Large intestine (tissue), 3 donors: ENCODE results near the gene LRRC8E. TPM values are rescaled to one million over a fixed set of nuclear protein-coding genes. Genes with fewer than 3 reads are reported as not detected.
"Not testable (repeated sequence)": the region's sequence is repeated elsewhere in the genome, so short reads cannot be mapped to it uniquely, and the experiment has no call there.

Experiments used
- DNase-seq, 2 donors: peaks; one replicate each; pipeline versions ENCODE4 v3.0.0 to v3.0.0-alpha.2; 2013
- H3K27ac ChIP-seq: one replicate; pipeline ENCODE4 v1.5.1; 2013; ENCODE audit warnings: low read length
- H3K27me3 ChIP-seq: 2 replicates; pipeline ENCODE4 v1.6.1; 2013; ENCODE audit warnings: low read length; ENCODE audit not compliant: control insufficient read depth, insufficient read depth
- H3K36me3 ChIP-seq: 2 replicates; pipeline ENCODE4 v1.6.1; 2013; ENCODE audit warnings: low read length; ENCODE audit not compliant: control insufficient read depth, insufficient read depth
- H3K4me1 ChIP-seq: one replicate; pipeline ENCODE4 v1.6.1; 2013; ENCODE audit warnings: low read length; ENCODE audit not compliant: control insufficient read depth, insufficient read depth
- H3K4me3 ChIP-seq: one replicate; pipeline ENCODE4 v1.5.1; 2013; ENCODE audit warnings: low read length
- H3K9me3 ChIP-seq: one replicate; pipeline ENCODE4 v1.6.1; 2013; ENCODE audit warnings: mild to moderate bottlenecking, low read depth, low read length, moderate library complexity; ENCODE audit not compliant: control insufficient read depth
- WGBS: methylation state at CpG from one replicate; pipeline ENCODE4 v1.1.5; 2013; ENCODE audit warnings: low lambda C conversion rate; ENCODE audit not compliant: insufficient coverage; 5-methylcytosine and 5-hydroxymethylcytosine counted together
- polyA plus RNA-seq: library from polyadenylated mRNA; unstranded; fragments of 120-200 nt; gene quantifications from one replicate; pipeline ENCODE4 v1.2.1, GENCODE V29; 2013

LRRC8E gene
- polyA plus RNA-seq, 1 donor: 0.31 TPM

DNA sequence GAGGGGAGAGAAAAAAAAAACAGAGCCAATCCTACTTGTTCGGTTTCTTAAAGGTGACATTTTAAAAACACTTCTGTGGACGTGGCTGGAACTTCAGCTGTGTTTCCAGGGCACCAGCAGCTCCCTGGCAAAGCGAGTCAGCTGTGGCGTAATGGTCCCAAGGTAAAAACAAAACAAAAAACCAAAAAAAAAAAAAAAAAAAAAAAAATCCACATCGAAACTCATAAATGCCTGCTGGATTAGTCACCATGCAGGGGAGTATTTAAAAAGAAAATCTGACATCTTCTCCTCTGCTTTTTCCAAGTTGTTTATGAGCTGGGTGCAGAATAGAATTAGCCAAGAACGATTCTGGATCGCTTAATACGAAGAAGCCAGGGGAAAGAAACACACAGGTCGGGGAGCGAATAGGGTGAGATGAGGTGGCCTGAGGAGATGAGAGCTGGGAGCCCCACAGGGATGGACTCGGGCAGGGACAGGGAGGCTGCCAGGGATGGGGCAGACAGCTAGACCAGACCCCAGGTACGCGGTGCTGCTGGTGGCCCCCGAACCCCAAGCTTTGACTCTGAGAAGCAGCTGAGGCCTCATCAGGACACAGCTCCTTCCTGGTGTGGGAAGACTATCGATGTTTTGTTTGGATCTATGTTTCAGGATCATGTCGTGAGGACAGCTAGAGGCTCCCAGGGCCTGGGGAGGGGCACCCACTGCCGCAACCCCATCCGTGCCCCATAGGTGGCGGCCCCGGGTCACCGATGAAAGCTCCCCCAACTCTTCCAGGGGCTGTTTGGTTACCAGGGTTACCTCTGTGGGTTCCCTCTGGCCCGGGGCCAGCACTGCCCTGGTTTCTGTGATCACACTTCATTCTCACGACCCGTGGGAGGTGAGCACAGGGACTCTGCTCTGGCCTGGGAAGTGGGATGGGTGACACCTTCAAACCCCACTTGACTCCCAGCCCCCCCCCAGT is 40.7 kb downstream of the LRRC8E start:
- Histone ChIP-seq H3K36me3 (peaks cover 40% of the 10 kb centered on the region), H3K27ac (no peak overlapping the region), H3K4me3 (no peak overlapping the region), H3K4me1 (peaks cover 4% of the 10 kb centered on the region), H3K27me3 (no peaks in the 10 kb centered on the region), H3K9me3 (peaks cover 3% of the 10 kb centered on the region)
- WGBS: no CpG with 5 or more reads among the region's 24 CpGs
- DNase-seq: no peak

- not testable (repeated sequence) for H3K27ac ChIP-seq, H3K27me3 ChIP-seq, H3K4me1 ChIP-seq, H3K4me3 ChIP-seq, DNase-seq, H3K9me3 ChIP-seq
- H3K36me3 ChIP-seq: peaks cover 50% of the 10 kb centered on the region
- no CpG with 5 or more reads among the region's 11 CpGs for WGBS
Measured at GRCh38 chr19:7930030-7930429, 41.7 kb downstream of the LRRC8E start.

GRCh38 chr19:7930765-7931164 is 42.5 kb downstream of the LRRC8E start:
- no CpG with 5 or more reads among the region's 7 CpGs for WGBS
- peaks cover 57% of the 10 kb centered on the region for H3K36me3 ChIP-seq
- H3K4me3 ChIP-seq: no peak overlapping the region
- no peak overlapping the region for H3K27ac ChIP-seq
- H3K27me3 ChIP-seq: no peaks in the 10 kb centered on the region
- no peak for DNase-seq
- H3K9me3 ChIP-seq: peaks cover 3% of the 10 kb centered on the region
- peaks cover 4% of the 10 kb centered on the region for H3K4me1 ChIP-seq

GRCh38 chr19:7931221-7932061 is 43.1 kb downstream of the LRRC8E start:
- no peak overlapping the region for H3K27ac ChIP-seq
- no peaks in the 10 kb centered on the region for H3K27me3 ChIP-seq
- H3K9me3 ChIP-seq: peaks cover 3% of the 10 kb centered on the region
- peaks cover 63% of the 10 kb centered on the region for H3K36me3 ChIP-seq
- no peak for DNase-seq
- WGBS: no CpG with 5 or more reads among the region's 36 CpGs
- H3K4me3 ChIP-seq: no peak overlapping the region
- peaks cover under 1% of the 10 kb centered on the region for H3K4me1 ChIP-seq

GRCh38 chr19:7932276-7932929 is 44.1 kb downstream of the LRRC8E start:
- peaks cover 67% of the 10 kb centered on the region for H3K36me3 ChIP-seq
- WGBS: no CpG with 5 or more reads among the region's 32 CpGs
- no peaks in the 10 kb centered on the region for H3K27me3 ChIP-seq
- H3K9me3 ChIP-seq: no peaks in the 10 kb centered on the region
- H3K27ac ChIP-seq: no peak overlapping the region
- H3K4me3 ChIP-seq: no peak overlapping the region
- no peaks in the 10 kb centered on the region for H3K4me1 ChIP-seq
- no peak for DNase-seq

DNA sequence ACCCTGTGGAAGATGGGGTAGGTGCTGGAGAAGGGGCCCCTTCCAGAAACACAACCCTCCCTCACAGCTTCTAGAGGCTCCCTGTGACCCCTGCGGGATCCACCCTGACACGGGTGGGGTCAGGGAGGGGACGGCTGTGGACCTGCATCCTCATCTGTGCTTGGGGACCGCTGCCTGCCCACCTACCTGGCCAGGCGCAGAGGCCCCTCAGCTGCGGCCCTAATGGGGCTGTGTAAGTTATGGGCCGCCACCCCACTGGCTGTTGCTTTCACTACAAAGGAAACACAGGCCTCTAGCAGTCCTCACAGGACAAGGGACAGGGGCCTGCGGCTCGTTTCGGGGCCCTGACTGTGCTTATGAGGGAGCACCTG is 44.6 kb downstream of the LRRC8E start:
- H3K27ac ChIP-seq: no peak overlapping the region
- no CpG with 5 or more reads among the region's 10 CpGs for WGBS
- no peak for DNase-seq
- no peaks in the 10 kb centered on the region for H3K27me3 ChIP-seq
- no peaks in the 10 kb centered on the region for H3K4me1 ChIP-seq
- no peaks in the 10 kb centered on the region for H3K9me3 ChIP-seq
- peaks cover 68% of the 10 kb centered on the region for H3K36me3 ChIP-seq
- no peak overlapping the region for H3K4me3 ChIP-seq

- Histone ChIP-seq H3K27me3 (no peaks in the 10 kb centered on the region), H3K4me1 (no peaks in the 10 kb centered on the region), H3K36me3 (peaks cover 69% of the 10 kb centered on the region), H3K4me3 (no peak overlapping the region), H3K9me3 (no peaks in the 10 kb centered on the region), H3K27ac (no peak overlapping the region)
- DNase-seq: no peak
- no CpG with 5 or more reads among the region's 14 CpGs for WGBS
Measured at GRCh38 chr19:7933411-7933810, 45.1 kb downstream of the LRRC8E start.

GRCh38 chr19:7933828-7934725 is 45.8 kb downstream of the LRRC8E start:
- no CpG with 5 or more reads among the region's 55 CpGs for WGBS
- Histone ChIP-seq H3K4me3 (no peak overlapping the region), H3K27ac (no peak overlapping the region), H3K27me3 (no peaks in the 10 kb centered on the region), H3K4me1 (no peaks in the 10 kb centered on the region), H3K36me3 (peaks cover 74% of the 10 kb centered on the region), H3K9me3 (no peaks in the 10 kb centered on the region)
- no peak for DNase-seq

DNA sequence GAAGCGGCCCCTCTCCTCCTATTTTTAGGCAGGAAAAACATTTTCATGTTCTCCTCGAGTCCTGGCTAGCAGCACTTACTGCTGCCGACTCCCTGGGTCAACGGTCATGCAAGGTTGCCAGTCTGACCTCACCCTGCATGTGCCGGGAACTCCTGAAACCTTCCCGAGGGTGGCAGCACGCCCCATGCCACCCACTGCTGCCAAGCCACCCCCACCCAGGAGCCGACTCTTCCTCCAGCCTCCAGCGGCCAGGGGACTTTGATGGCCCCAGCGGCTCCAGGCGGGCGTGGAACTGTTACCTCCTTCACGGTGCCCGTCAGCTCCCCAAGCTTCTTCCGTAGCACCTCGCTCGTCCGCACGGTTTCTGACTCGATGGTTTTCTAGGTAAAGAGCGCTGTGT is 46.5 kb downstream of the LRRC8E start:
- H3K27me3 ChIP-seq: no peaks in the 10 kb centered on the region
- 100% methylated on average over 5 of the region's 21 CpGs for WGBS
- no peaks in the 10 kb centered on the region for H3K9me3 ChIP-seq
- H3K4me1 ChIP-seq: no peaks in the 10 kb centered on the region
- no peak overlapping the region for H3K4me3 ChIP-seq
- DNase-seq: no peak
- no peak overlapping the region for H3K27ac ChIP-seq
- peaks cover 75% of the 10 kb centered on the region for H3K36me3 ChIP-seq
